Measurements from ENCODE around the gene SLC9A2. TPM values are rescaled to one million over a fixed set of nuclear protein-coding genes. Genes with fewer than 3 reads are reported as not detected.

Gene SLC9A2
- total RNA-seq, 1 experiment from 2014 or later = 0.08 TPM

- DNase-seq (ENCODE audit: low read depth, low spot score) = no peak
- in situ Hi-C loops (cut with HindIII; ENCODE audit: low pct_unique_long_range_greater_than_20kb, low sequenced_read_pairs) = no loop called here
These were observed 41.2 kb downstream of the SLC9A2 start for GRCh38 chr2:102660574-102660973.

GRCh38 chr2:102661846-102662245 is 42.5 kb downstream of the SLC9A2 start:
- no peak for DNase-seq (ENCODE audit: low read depth, low spot score)
- in situ Hi-C loops (cut with HindIII; ENCODE audit: low pct_unique_long_range_greater_than_20kb, low sequenced_read_pairs) = no loop called here

- in situ Hi-C loops (cut with HindIII; ENCODE audit: low pct_unique_long_range_greater_than_20kb, low sequenced_read_pairs) = no loop called here
- DNase-seq (ENCODE audit: low read depth, low spot score) = no peak
These were observed 43.5 kb downstream of the SLC9A2 start for GRCh38 chr2:102662833-102663232.

GRCh38 chr2:102663381-102663780 is 44.0 kb downstream of the SLC9A2 start:
- no peak for DNase-seq (ENCODE audit: low read depth, low spot score)
- in situ Hi-C loops (cut with HindIII; ENCODE audit: low pct_unique_long_range_greater_than_20kb, low sequenced_read_pairs) = no loop called here

GRCh38 chr2:102664471-102664909 is 45.1 kb downstream of the SLC9A2 start:
- in situ Hi-C loops (cut with HindIII; ENCODE audit: low pct_unique_long_range_greater_than_20kb, low sequenced_read_pairs) = no loop called here
- no peak for DNase-seq (ENCODE audit: low read depth, low spot score)

- in situ Hi-C loops (cut with HindIII; ENCODE audit: low pct_unique_long_range_greater_than_20kb, low sequenced_read_pairs) = no loop called here
These were observed 47.7 kb downstream of the SLC9A2 start for GRCh38 chr2:102667072-102667471.

GRCh38 chr2:102668171-102668570 is 48.8 kb downstream of the SLC9A2 start:
- in situ Hi-C loops (cut with HindIII; ENCODE audit: low pct_unique_long_range_greater_than_20kb, low sequenced_read_pairs) = no loop called here
- DNase-seq (ENCODE audit: low read depth, low spot score) = no peak

More at GRCh38 chr2:102667072-102667471, 47.7 kb downstream of the SLC9A2 start:
- no peak for DNase-seq (ENCODE audit: low read depth, low spot score)

- in situ Hi-C loops (cut with HindIII; ENCODE audit: low pct_unique_long_range_greater_than_20kb, low sequenced_read_pairs) = no loop called here
- DNase-seq (ENCODE audit: low read depth, low spot score) = no peak
These were observed 50.0 kb downstream of the SLC9A2 start for GRCh38 chr2:102669401-102669800.

- no peak for DNase-seq (ENCODE audit: low read depth, low spot score)
- in situ Hi-C loops (cut with HindIII; ENCODE audit: low pct_unique_long_range_greater_than_20kb, low sequenced_read_pairs) = no loop called here
These were observed 52.9 kb downstream of the SLC9A2 start for GRCh38 chr2:102672107-102672776.

- DNase-seq (ENCODE audit: low read depth, low spot score) = no peak
- in situ Hi-C loops (cut with HindIII; ENCODE audit: low pct_unique_long_range_greater_than_20kb, low sequenced_read_pairs) = no loop called here
These were observed 55.0 kb downstream of the SLC9A2 start for GRCh38 chr2:102674370-102674769.

GRCh38 chr2:102674836-102675235 is 55.5 kb downstream of the SLC9A2 start:
- in situ Hi-C loops (cut with HindIII; ENCODE audit: low pct_unique_long_range_greater_than_20kb, low sequenced_read_pairs) = no loop called here

GRCh38 chr2:102677244-102678215 is 58.2 kb downstream of the SLC9A2 start:
- in situ Hi-C loops (cut with HindIII; ENCODE audit: low pct_unique_long_range_greater_than_20kb, low sequenced_read_pairs) = no loop called here
- DNase-seq (ENCODE audit: low read depth, low spot score) = no peak

More at GRCh38 chr2:102674836-102675235, 55.5 kb downstream of the SLC9A2 start:
- DNase-seq (ENCODE audit: low read depth, low spot score) = no peak

GRCh38 chr2:102678442-102678841 is 59.1 kb downstream of the SLC9A2 start:
- no peak for DNase-seq (ENCODE audit: low read depth, low spot score)
- in situ Hi-C loops (cut with HindIII; ENCODE audit: low pct_unique_long_range_greater_than_20kb, low sequenced_read_pairs) = no loop called here

- no peak for DNase-seq (ENCODE audit: low read depth, low spot score)
- in situ Hi-C loops (cut with HindIII; ENCODE audit: low pct_unique_long_range_greater_than_20kb, low sequenced_read_pairs) = no loop called here
These were observed 67.4 kb downstream of the SLC9A2 start for GRCh38 chr2:102686479-102687439.

GRCh38 chr2:102690012-102690411 is 70.7 kb downstream of the SLC9A2 start:
- no peak for DNase-seq (ENCODE audit: low read depth, low spot score)
- in situ Hi-C loops (cut with HindIII; ENCODE audit: low pct_unique_long_range_greater_than_20kb, low sequenced_read_pairs) = no loop called here

- in situ Hi-C loops (cut with HindIII; ENCODE audit: low pct_unique_long_range_greater_than_20kb, low sequenced_read_pairs) = no loop called here
- DNase-seq (ENCODE audit: low read depth, low spot score) = no peak
These were observed 77.1 kb downstream of the SLC9A2 start for GRCh38 chr2:102696463-102696862.

- DNase-seq (ENCODE audit: low read depth, low spot score) = no peak
- in situ Hi-C loops (cut with HindIII; ENCODE audit: low pct_unique_long_range_greater_than_20kb, low sequenced_read_pairs) = no loop called here
These were observed 79.2 kb downstream of the SLC9A2 start for GRCh38 chr2:102698369-102699111.
